Keratinocyte (primary cell): Measurements from ENCODE around the gene ZDHHC1. TPM values are rescaled to one million over a fixed set of nuclear protein-coding genes. Genes with fewer than 3 reads are reported as not detected.

Experiments used
- DNase-seq: peaks from one replicate; pipeline ENCODE4 v3.0.0-alpha.2; 2011; ENCODE audit warnings: low read depth, missing footprints, low spot score
- FAIRE-seq: peaks from 2 replicates; lab custom pipeline; 2011; peaks lifted over from hg19 to GRCh38; lab: Jason Lieb, UNC
- H2AFZ ChIP-seq: 2 replicates; pipeline ENCODE4 v1.6.0; 2012; ENCODE audit warnings: low read length, control low read depth, inconsistent platforms; ENCODE audit not compliant: control insufficient read depth
- H3K27ac ChIP-seq: 2 replicates; pipeline ENCODE4 v1.5.1; 2011; ENCODE audit warnings: low read length; ENCODE audit not compliant: control insufficient read depth, insufficient read depth
- H3K27me3 ChIP-seq: 3 replicates; pipeline ENCODE4 v1.6.0; 2011; ENCODE audit warnings: low read length; ENCODE audit not compliant: control insufficient read depth, insufficient read depth; ENCODE audit errors: extremely low read depth
- H3K36me3 ChIP-seq, 2 experiments: 2 replicates in 1 of 2; 3 replicates in 1 of 2; pipeline ENCODE4 v1.5.1; 2011; ENCODE audit warnings: low read length in 2 of 2, mild to moderate bottlenecking in 1 of 2; ENCODE audit not compliant: control insufficient read depth in 2 of 2, insufficient read depth in 2 of 2; ENCODE audit errors: extremely low read depth in 1 of 2
- H3K4me1 ChIP-seq: 3 replicates; pipeline ENCODE4 v1.5.1; 2011; ENCODE audit warnings: low read length; ENCODE audit not compliant: control insufficient read depth, insufficient read depth; ENCODE audit errors: extremely low read depth
- H3K4me2 ChIP-seq: 3 replicates; pipeline ENCODE4 v1.6.0; 2011; ENCODE audit warnings: low read depth, low read length; ENCODE audit not compliant: control insufficient read depth, insufficient read depth; ENCODE audit errors: extremely low read depth
- H3K4me3 ChIP-seq, 3 experiments: fragments of 200-600 bp in 1 of 3; sonication (generic) in 1 of 3; 2 replicates in 2 of 3; 3 replicates in 1 of 3; pipeline ENCODE4 v1.5.1; 2011 to 2016; ENCODE audit warnings: low read length in 3 of 3, mild to moderate bottlenecking in 3 of 3, control low read depth in 2 of 3, inconsistent platforms in 1 of 3, low read depth in 1 of 3, mixed read lengths in 1 of 3, mixed run types in 1 of 3, moderate library complexity in 1 of 3; ENCODE audit not compliant: control insufficient read depth in 2 of 3, insufficient read depth in 2 of 3; ENCODE audit errors: extremely low read depth in 1 of 3
- H3K79me2 ChIP-seq: 2 replicates; pipeline ENCODE4 v1.6.0; 2012; ENCODE audit warnings: low read length; ENCODE audit not compliant: control insufficient read depth, insufficient read depth
- H3K9ac ChIP-seq: 3 replicates; pipeline ENCODE4 v1.6.0; 2011; ENCODE audit warnings: low read length; ENCODE audit not compliant: control insufficient read depth, insufficient read depth; ENCODE audit errors: extremely low read depth
- H3K9me1 ChIP-seq: 3 replicates; pipeline ENCODE4 v1.6.0; 2011; ENCODE audit warnings: low read length; ENCODE audit not compliant: control insufficient read depth, insufficient read depth; ENCODE audit errors: extremely low read depth
- H3K9me3 ChIP-seq: 2 replicates; pipeline ENCODE4 v1.5.1; 2012; ENCODE audit warnings: low read depth, low read length; ENCODE audit not compliant: control insufficient read depth
- H4K20me1 ChIP-seq: 3 replicates; pipeline ENCODE4 v1.6.0; 2011; ENCODE audit warnings: low read length; ENCODE audit not compliant: control insufficient read depth, insufficient read depth; ENCODE audit errors: extremely low read depth
- EZH2 ChIP-seq: IDR thresholded peaks from one replicate; pipeline ENCODE4 v1.6.1; 2012; ENCODE audit warnings: inconsistent platforms, mild to moderate bottlenecking, low read length, moderate library complexity
- dilution Hi-C: fragments of 300-500 bp; cut with MboI; formaldehyde crosslinking; loops from one replicate; pipeline ENCODE4 v1.7.0; 2020; ENCODE audit warnings: low sequenced_read_pairs; ENCODE audit not compliant: extremely low pct_ligation_motif_present
- polyA plus RNA-seq, 5 experiments: library from polyadenylated mRNA; depleted of rRNA in 3 of 5; stranded (reverse) in 3 of 5; stranded (forward) in 1 of 5; unstranded in 1 of 5; fragments of >200 nt; gene quantifications; 1 replicate in 1 of 5; 2 replicates in 3 of 5; 3 replicates in 1 of 5; pipeline versions ENCODE4 v1.2.1 to v1.2.3, GENCODE V29; 2011 to 2012; ENCODE audit warnings: missing spikeins in 2 of 5, low read depth in 1 of 5, low replicate concordance in 1 of 5
- TF ChIP-seq, protein P1 (sequence below), 3 experiments: IDR thresholded peaks in 1 of 3; conservative IDR thresholded peaks in 1 of 3; optimal IDR thresholded peaks in 1 of 3; 2 replicates in 2 of 3; 3 replicates in 1 of 3; pipeline versions ENCODE3 to v1.5.1; 2011; ENCODE audit warnings: low read length in 3 of 3, mild to moderate bottlenecking in 3 of 3, moderate library complexity in 2 of 3, control low read depth in 1 of 3, inconsistent platforms in 1 of 3; ENCODE audit not compliant: insufficient read depth in 2 of 3; ENCODE audit errors: extremely low read depth in 1 of 3

The ZDHHC1 gene
- polyA plus RNA-seq, 1 donor (not counting 4 experiments of a cell fraction or from before 2014, with no cell fraction given): 1.1 TPM

DNA sequence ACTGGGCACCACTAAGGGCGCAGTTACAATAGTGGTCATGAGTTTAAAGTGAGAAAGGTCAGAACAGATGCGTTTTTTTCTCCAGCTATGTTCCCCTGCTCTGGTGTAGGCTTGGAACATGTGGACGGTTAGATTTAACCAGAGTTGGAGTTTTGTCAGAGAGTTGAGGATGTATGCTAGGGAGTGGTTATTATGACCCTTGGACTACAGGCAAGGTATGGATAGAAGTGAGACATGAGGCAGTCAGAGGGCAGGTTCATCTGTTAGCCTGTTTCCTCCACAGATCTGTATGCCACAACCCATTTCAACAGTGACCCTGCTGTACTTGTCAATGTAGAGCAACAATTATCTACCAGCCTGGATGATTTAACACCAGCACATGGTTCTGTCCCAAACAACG lies 45.6 kb downstream of the ZDHHC1 start:
- Histone ChIP-seq H3K4me3 (no peak overlapping the region), H3K79me2 (no peaks in the 10 kb centered on the region), H3K27me3 (peaks cover 3% of the 10 kb centered on the region), H4K20me1 (no peaks in the 10 kb centered on the region), H3K4me2 (no peak overlapping the region), H3K9me1 (no peaks in the 10 kb centered on the region), H3K9ac (no peak overlapping the region), H3K27ac (no peak overlapping the region), H2AFZ (no peak overlapping the region), H3K9me3 (no peaks in the 10 kb centered on the region), H3K4me1 (no peaks in the 10 kb centered on the region), H3K36me3 (no peaks in the 10 kb centered on the region)
- no peak for FAIRE-seq
- TF ChIP-seq, protein P1, sequence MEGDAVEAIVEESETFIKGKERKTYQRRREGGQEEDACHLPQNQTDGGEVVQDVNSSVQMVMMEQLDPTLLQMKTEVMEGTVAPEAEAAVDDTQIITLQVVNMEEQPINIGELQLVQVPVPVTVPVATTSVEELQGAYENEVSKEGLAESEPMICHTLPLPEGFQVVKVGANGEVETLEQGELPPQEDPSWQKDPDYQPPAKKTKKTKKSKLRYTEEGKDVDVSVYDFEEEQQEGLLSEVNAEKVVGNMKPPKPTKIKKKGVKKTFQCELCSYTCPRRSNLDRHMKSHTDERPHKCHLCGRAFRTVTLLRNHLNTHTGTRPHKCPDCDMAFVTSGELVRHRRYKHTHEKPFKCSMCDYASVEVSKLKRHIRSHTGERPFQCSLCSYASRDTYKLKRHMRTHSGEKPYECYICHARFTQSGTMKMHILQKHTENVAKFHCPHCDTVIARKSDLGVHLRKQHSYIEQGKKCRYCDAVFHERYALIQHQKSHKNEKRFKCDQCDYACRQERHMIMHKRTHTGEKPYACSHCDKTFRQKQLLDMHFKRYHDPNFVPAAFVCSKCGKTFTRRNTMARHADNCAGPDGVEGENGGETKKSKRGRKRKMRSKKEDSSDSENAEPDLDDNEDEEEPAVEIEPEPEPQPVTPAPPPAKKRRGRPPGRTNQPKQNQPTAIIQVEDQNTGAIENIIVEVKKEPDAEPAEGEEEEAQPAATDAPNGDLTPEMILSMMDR (optimal IDR thresholded peaks at IDR 0.05 in 1 of 3, IDR thresholded peaks at IDR 0.05 in 1 of 3, conservative IDR thresholded peaks at IDR 0.05 in 1 of 3; ENCODE audit: extremely low read depth in 1 of 3, insufficient read depth in 2 of 3, low read length in 3 of 3): no peak
- no peak for TF ChIP-seq EZH2
- dilution Hi-C loops: no loop called here
- DNase-seq: no peak

DNA sequence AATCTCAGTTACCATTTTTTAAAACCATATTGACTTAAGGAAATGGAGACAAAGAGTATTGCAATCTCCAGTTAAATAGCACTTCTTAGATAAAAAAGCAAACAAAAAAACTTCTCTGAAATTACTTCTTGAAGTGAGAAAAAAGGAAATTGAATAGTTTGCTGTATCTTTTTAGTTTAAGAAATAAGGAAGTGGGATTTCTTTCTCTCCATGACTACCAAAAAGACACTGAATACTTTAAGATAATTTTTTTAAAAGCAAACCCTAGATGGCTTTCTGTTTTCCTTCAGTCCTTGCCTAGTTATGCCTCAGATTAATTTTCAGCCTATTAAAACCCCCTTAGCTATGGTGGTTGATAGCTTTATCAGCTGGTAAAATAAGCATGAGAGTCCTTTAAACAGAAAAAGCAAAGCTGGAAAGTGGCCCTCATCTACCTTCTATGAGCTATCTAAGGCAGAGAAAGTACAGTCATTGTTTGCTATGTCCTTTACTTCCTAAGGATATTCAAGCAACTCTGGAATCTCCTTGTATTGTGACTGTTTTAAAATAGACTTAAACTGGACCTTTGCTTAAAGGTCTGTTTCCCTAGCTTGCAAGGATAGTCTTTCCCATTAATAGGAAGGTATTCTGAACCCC lies 51.6 kb downstream of the ZDHHC1 start:
- Histone ChIP-seq H3K27me3 (peaks cover 12% of the 10 kb centered on the region), H3K27ac (no peak overlapping the region), H2AFZ (no peak overlapping the region), H3K9me3 (no peaks in the 10 kb centered on the region), H3K9me1 (no peaks in the 10 kb centered on the region), H3K4me3 (no peak overlapping the region), H3K4me2 (no peak overlapping the region), H3K36me3 (no peaks in the 10 kb centered on the region), H3K4me1 (no peaks in the 10 kb centered on the region), H4K20me1 (no peaks in the 10 kb centered on the region), H3K9ac (no peak overlapping the region), H3K79me2 (no peaks in the 10 kb centered on the region)
- dilution Hi-C loops: no loop called here
- TF ChIP-seq, protein P1 (optimal IDR thresholded peaks at IDR 0.05 in 1 of 3, IDR thresholded peaks at IDR 0.05 in 1 of 3, conservative IDR thresholded peaks at IDR 0.05 in 1 of 3; ENCODE audit: extremely low read depth in 1 of 3, insufficient read depth in 2 of 3, low read length in 3 of 3): no peak
- TF ChIP-seq EZH2: no peak
- FAIRE-seq: no peak
- DNase-seq: no peak
